HepG2 (cell line): ENCODE results near the gene IL1R1. TPM values are rescaled to one million over a fixed set of nuclear protein-coding genes. Genes with fewer than 3 reads are reported as not detected.

ENCODE experiments used
- ASH2L ChIP-seq: fragments of 300-600, 200-600 bp; sonication (generic); IDR thresholded peaks from 2 replicates; pipeline ENCODE4 v1.7.0; 2017; ENCODE audit warnings: low read depth, mild to moderate bottlenecking, moderate library complexity, mixed read lengths, low read length; ENCODE audit not compliant: insufficient read length
- ATF2 ChIP-seq: sonication (generic); formaldehyde crosslinking; IDR thresholded peaks from 2 replicates; pipeline ENCODE4 v1.4.0; 2020; ENCODE audit warnings: missing genetic modification reagents
- CENPBD1 ChIP-seq: sonication (generic); formaldehyde crosslinking; IDR thresholded peaks from 2 replicates; pipeline ENCODE4 v1.8.0; 2022; ENCODE audit warnings: missing genetic modification reagents, low read depth, mild to moderate bottlenecking, borderline replicate concordance
- FOSL2 ChIP-seq: sonication (generic); formaldehyde crosslinking; IDR thresholded peaks from 2 replicates; pipeline ENCODE4 v1.4.0; 2020; ENCODE audit warnings: missing genetic modification reagents
- GATAD2A ChIP-seq: IDR thresholded peaks from 2 replicates; pipeline ENCODE4 v1.6.1; 2016
- JUNB ChIP-seq: sonication (generic); formaldehyde crosslinking; IDR thresholded peaks from 2 replicates; pipeline ENCODE4 v1.8.0; 2022; ENCODE audit warnings: missing genetic modification reagents, mild to moderate bottlenecking, borderline replicate concordance
- KDM5B ChIP-seq: sonication (generic); formaldehyde crosslinking; IDR thresholded peaks from 2 replicates; pipeline ENCODE4 v1.4.0; 2020; ENCODE audit warnings: missing genetic modification reagents, mild to moderate bottlenecking, borderline replicate concordance
- KMT2A ChIP-seq: sonication (generic); formaldehyde crosslinking; IDR thresholded peaks from 2 replicates; pipeline ENCODE4 v1.4.0; 2020; ENCODE audit warnings: missing genetic modification reagents
- LCORL ChIP-seq, 2 experiments: fragments of 450-650 bp in 1 of 2; sonication (generic) in 1 of 2; formaldehyde crosslinking in 1 of 2; IDR thresholded peaks; 2 replicates each; pipeline versions ENCODE4 v1.5.0 to v1.6.1; 2017 to 2020; ENCODE audit warnings: antibody characterized with exemption in 1 of 2, missing genetic modification reagents in 1 of 2
- MEF2D ChIP-seq: sonication (generic); formaldehyde crosslinking; IDR thresholded peaks from 2 replicates; pipeline ENCODE4 v1.5.1; 2020; ENCODE audit warnings: mild to moderate bottlenecking, missing genetic modification reagents
- MXD3 ChIP-seq: IDR thresholded peaks from 2 replicates; pipeline ENCODE4 v1.6.1; 2016; ENCODE audit warnings: mild to moderate bottlenecking, missing biosample characterization, missing genetic modification reagents
- PRPF4 ChIP-seq: fragments of 200-400 bp; formaldehyde crosslinking; IDR thresholded peaks from 2 replicates; pipeline ENCODE4 v1.6.1; 2016; ENCODE audit warnings: low read length, low read depth; ENCODE audit not compliant: poor library complexity, severe bottlenecking
- SALL2 ChIP-seq: sonication (generic); formaldehyde crosslinking; IDR thresholded peaks from 2 replicates; pipeline ENCODE4 v1.8.1; 2023; ENCODE audit warnings: mild to moderate bottlenecking, missing genetic modification reagents, inconsistent platforms
- SKIL ChIP-seq: sonication (generic); formaldehyde crosslinking; IDR thresholded peaks from 2 replicates; pipeline ENCODE4 v1.8.0; 2022; ENCODE audit warnings: missing genetic modification reagents, mild to moderate bottlenecking, moderate library complexity, borderline replicate concordance
- SOX13 ChIP-seq, 3 experiments: fragments of 450-650 bp in 1 of 3; sonication (generic) in 1 of 3; formaldehyde crosslinking in 1 of 3; IDR thresholded peaks in 2 of 3; conservative IDR thresholded peaks in 1 of 3; 2 replicates each; pipeline versions ENCODE4 v1.5.0 to v1.6.1; 2016 to 2020; ENCODE audit warnings: antibody characterized with exemption in 1 of 3, mild to moderate bottlenecking in 1 of 3, missing compliant biosample characterization in 1 of 3, missing genetic modification reagents in 1 of 3, moderate library complexity in 1 of 3
- SOX6 ChIP-seq, 2 experiments: fragments of 450-650 bp in 1 of 2; sonication (generic) in 1 of 2; formaldehyde crosslinking in 1 of 2; IDR thresholded peaks; 2 replicates each; pipeline versions ENCODE4 v1.4.0 to v1.6.1; 2017 to 2020; ENCODE audit warnings: antibody characterized with exemption in 1 of 2, mild to moderate bottlenecking in 1 of 2, missing genetic modification reagents in 1 of 2
- SYNCRIP ChIP-seq: fragments of 200-400 bp; formaldehyde crosslinking; IDR thresholded peaks from 2 replicates; pipeline ENCODE4 v1.6.1; 2018; ENCODE audit warnings: mild to moderate bottlenecking, low read depth, low read length; ENCODE audit not compliant: insufficient read depth
- TARDBP ChIP-seq: sonication (generic); formaldehyde crosslinking; IDR thresholded peaks from 2 replicates; pipeline ENCODE4 v1.8.0; 2022; ENCODE audit warnings: mild to moderate bottlenecking, missing genetic modification reagents
- ZBTB49 ChIP-seq: sonication (generic); formaldehyde crosslinking; IDR thresholded peaks from 2 replicates; pipeline ENCODE4 v1.4.0; 2020; ENCODE audit warnings: missing genetic modification reagents, borderline replicate concordance
- ZNF343 ChIP-seq: sonication (generic); formaldehyde crosslinking; IDR thresholded peaks from 2 replicates; pipeline ENCODE4 v1.4.0; 2020; ENCODE audit warnings: mild to moderate bottlenecking, missing genetic modification reagents
- ZNF776 ChIP-seq: sonication (generic); formaldehyde crosslinking; IDR thresholded peaks from 2 replicates; pipeline ENCODE4 v1.4.0; 2020; ENCODE audit warnings: mild to moderate bottlenecking, missing genetic modification reagents
- polyA plus RNA-seq, 8 experiments: library from polyadenylated mRNA; depleted of rRNA in 3 of 8; stranded (reverse) in 7 of 8; unstranded in 1 of 8; fragments of >200 nt; fragmentation: Illumina TruSeq in 4 of 8; extraction: Trizol in 4 of 8; gene quantifications; 2 replicates each; pipeline versions ENCODE4 v1.2.1 to v1.2.3, GENCODE V29; 2011 to 2016; ENCODE audit warnings: low read depth in 4 of 8, missing spikeins in 1 of 8, mixed read lengths in 1 of 8; ENCODE audit not compliant: insufficient read depth in 1 of 8
- total RNA-seq, 5 experiments: library from RNA; depleted of rRNA; stranded (reverse); fragments of >200 nt; fragmentation: Illumina TruSeq; extraction: Trizol; gene quantifications; 2 replicates each; pipeline ENCODE4 v1.2.3, GENCODE V29; 2016; ENCODE audit warnings: low read depth in 1 of 5

The IL1R1 gene
- total and polyA plus RNA-seq, 2 of the 13 experiments (the other 11 are each of a cell fraction or from before 2014, with no cell fraction given): 38.0 to 93.1 TPM

GRCh38 chr2:102100371-102101096 is 42.0 kb upstream of the IL1R1 start (continued):
- TF ChIP-seq ATF2 (peak; percentile 89), JUNB (peak; percentile 59; the same call in 1 of the 2 replicates), TARDBP (CRISPR knock-in tag) (peak; percentile 88; the same call in 1 of the 2 replicates), SOX6 (IDR thresholded peaks at IDR 0.05) (no peak), SOX6 (CRISPR knock-in tag; IDR thresholded peaks at IDR 0.05) (peak; percentile 93), LCORL (IDR thresholded peaks at IDR 0.05) (peak; percentile 72), LCORL (CRISPR knock-in tag; IDR thresholded peaks at IDR 0.05) (peak; percentile 96), SALL2 (CRISPR knock-in tag) (0 out of 2 replicates have a peak, but pooled peaks have one; percentile 46), KDM5B (CRISPR knock-in tag) (no peak), PRPF4 (no peak), ZNF776 (CRISPR knock-in tag) (no peak), ASH2L (peak; percentile 55), CENPBD1 (CRISPR knock-in tag) (no peak), MEF2D (peak; percentile 70), SKIL (peak; percentile 78), SOX13 (IDR thresholded peaks at IDR 0.05) (peak; percentile 59; the same call in 1 of the 2 replicates), SOX13 (CRISPR knock-in tag; conservative IDR thresholded peaks at IDR 0.05 in 1 of 2, IDR thresholded peaks at IDR 0.05 in 1 of 2) (peak in 1 of 2 experiments; percentile 91; a peak in 2 of 4 replicates), SYNCRIP (no peak), ZBTB49 (CRISPR knock-in tag) (no peak), MXD3 (CRISPR knock-in tag) (no peak), FOSL2 (CRISPR knock-in tag) (peak; percentile 93), KMT2A (no peak; the same call in 1 of the 2 replicates), GATAD2A (CRISPR knock-in tag) (peak; percentile 97), ZNF343 (CRISPR knock-in tag) (no peak)
